KMS-11 (cell line): Measurements from ENCODE around the gene LRRK1.

Experiments used
- H2AFZ ChIP-seq: fragments of 200-600 bp; sonication (generic); 2 replicates; pipeline ENCODE4 v1.6.1; 2016; ENCODE audit warnings: antibody characterized with exemption, mixed run types, low read depth
- H3K27ac ChIP-seq: fragments of 200-600 bp; sonication (generic); 2 replicates; pipeline ENCODE4 v1.6.1; 2016; ENCODE audit warnings: mild to moderate bottlenecking, mixed run types
- H3K27me3 ChIP-seq: fragments of 200-600 bp; sonication (generic); 2 replicates; pipeline ENCODE4 v1.6.1; 2017; ENCODE audit warnings: mild to moderate bottlenecking, low read depth, mixed run types, moderate library complexity; ENCODE audit not compliant: insufficient read depth
- H3K36me3 ChIP-seq: fragments of 200-600 bp; sonication (generic); 2 replicates; pipeline ENCODE4 v1.6.1; 2017; ENCODE audit warnings: mild to moderate bottlenecking, mixed run types; ENCODE audit not compliant: insufficient read depth
- H3K4me1 ChIP-seq: fragments of 200-600 bp; sonication (generic); 2 replicates; pipeline ENCODE4 v1.6.1; 2016; ENCODE audit warnings: mild to moderate bottlenecking, low read depth, mixed run types; ENCODE audit not compliant: poor library complexity, severe bottlenecking
- H3K4me2 ChIP-seq: fragments of 200-600 bp; sonication (generic); 2 replicates; pipeline ENCODE4 v1.7.0; 2016; ENCODE audit warnings: mild to moderate bottlenecking, mixed run types
- H3K4me3 ChIP-seq: fragments of 200-600 bp; sonication (generic); IDR thresholded peaks from 2 replicates; pipeline ENCODE4 v1.6.1; 2017; ENCODE audit warnings: low read depth, low read length, mixed read lengths; ENCODE audit not compliant: insufficient read depth
- H3K79me2 ChIP-seq: fragments of 200-600 bp; sonication (generic); 2 replicates; pipeline ENCODE4 v1.6.1; 2016; ENCODE audit warnings: low read depth, mixed run types; ENCODE audit not compliant: insufficient read depth
- H3K9ac ChIP-seq: fragments of 200-600 bp; sonication (generic); 2 replicates; pipeline ENCODE4 v1.6.1; 2016; ENCODE audit warnings: mild to moderate bottlenecking, mixed run types
- H4K20me1 ChIP-seq: fragments of 200-600 bp; sonication (generic); 2 replicates; pipeline ENCODE4 v1.6.1; 2016; ENCODE audit warnings: mild to moderate bottlenecking, mixed run types; ENCODE audit not compliant: insufficient read depth
- CTCF ChIP-seq: fragments of 200-600 bp; sonication (generic); conservative IDR thresholded peaks from 2 replicates; pipeline ENCODE4 v1.6.1; 2017; ENCODE audit warnings: low read depth, mild to moderate bottlenecking, antibody characterized with exemption, low read length, moderate library complexity, mixed read lengths

The LRRK1 gene

GRCh38 chr15:100975043-100975442, 55.9 kb downstream of the LRRK1 start:
- Histone ChIP-seq H3K4me1 (no peaks in the 10 kb centered on the region), H3K27me3 (no peaks in the 10 kb centered on the region), H3K4me2 (no peak overlapping the region), H3K27ac (no peak overlapping the region), H3K36me3 (no peaks in the 10 kb centered on the region), H3K79me2 (no peaks in the 10 kb centered on the region), H3K4me3 (no peak overlapping the region), H2AFZ (no peak overlapping the region), H3K9ac (no peak overlapping the region), H4K20me1 (no peaks in the 10 kb centered on the region)
- TF ChIP-seq CTCF: no peak

DNA sequence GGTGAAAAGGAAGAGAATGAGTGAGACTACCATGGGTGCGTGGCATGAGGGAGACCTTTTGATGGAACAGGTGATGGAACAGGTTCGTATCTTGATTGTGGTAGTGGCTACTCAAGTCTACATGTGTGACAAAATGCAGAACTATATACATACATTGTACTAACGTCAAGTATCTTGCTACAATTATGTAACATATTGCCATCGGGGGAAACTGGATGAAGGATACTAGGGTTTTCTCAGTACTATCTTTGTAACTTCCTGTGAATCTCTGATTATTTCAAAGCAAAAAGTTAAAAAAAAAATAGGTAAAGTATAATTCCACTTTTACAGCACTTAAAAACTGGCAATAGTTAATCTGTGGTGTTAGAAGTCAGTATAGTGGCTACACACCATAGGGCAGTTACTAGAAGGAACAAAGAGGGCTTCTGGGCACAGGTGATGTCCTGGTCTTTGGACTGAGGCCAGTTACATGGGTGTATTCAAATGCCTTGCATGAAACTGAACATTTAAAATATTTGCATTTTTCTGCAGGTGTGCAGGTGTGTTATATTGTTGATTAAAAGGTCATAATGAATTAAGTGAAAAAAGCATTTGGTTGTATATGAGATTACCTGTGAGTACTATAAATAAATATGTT, 61.4 kb downstream of the LRRK1 start:
- no peaks in the 10 kb centered on the region for H3K79me2 ChIP-seq
- H3K9ac ChIP-seq: no peak overlapping the region
- TF ChIP-seq CTCF: no peak
- no peak overlapping the region for H3K4me2 ChIP-seq
- no peak overlapping the region for H3K4me3 ChIP-seq
- H3K36me3 ChIP-seq: no peaks in the 10 kb centered on the region
- no peaks in the 10 kb centered on the region for H4K20me1 ChIP-seq
- H2AFZ ChIP-seq: no peak overlapping the region
- H3K27me3 ChIP-seq: no peaks in the 10 kb centered on the region
- H3K27ac ChIP-seq: no peak overlapping the region
- no peaks in the 10 kb centered on the region for H3K4me1 ChIP-seq

DNA sequence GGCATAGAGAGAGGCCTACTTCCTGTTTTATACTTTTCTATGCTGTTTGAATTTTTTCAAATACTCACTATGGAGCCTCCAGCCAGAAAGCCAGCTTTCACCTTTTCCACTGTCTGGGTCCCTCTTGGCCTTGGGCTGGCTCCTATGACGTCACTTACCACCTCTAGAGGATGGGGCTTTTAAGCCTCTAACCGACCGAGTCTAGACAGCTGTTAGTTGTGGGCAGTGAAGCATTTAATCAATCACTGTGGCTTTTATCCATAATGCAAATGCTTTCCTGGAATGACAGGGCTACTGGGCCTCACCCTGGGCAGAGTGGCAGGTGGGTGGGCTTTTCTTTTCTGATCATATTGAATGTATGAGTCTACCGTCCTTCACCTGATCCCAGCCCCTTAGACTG, 61.9 kb downstream of the LRRK1 start:
- Histone ChIP-seq H3K4me2 (no peak overlapping the region), H3K27me3 (no peaks in the 10 kb centered on the region), H3K27ac (no peak overlapping the region), H3K79me2 (no peaks in the 10 kb centered on the region), H2AFZ (no peak overlapping the region), H3K9ac (no peak overlapping the region), H3K4me1 (no peaks in the 10 kb centered on the region), H3K4me3 (no peak overlapping the region), H4K20me1 (no peaks in the 10 kb centered on the region), H3K36me3 (no peaks in the 10 kb centered on the region)
- no peak for TF ChIP-seq CTCF

DNA sequence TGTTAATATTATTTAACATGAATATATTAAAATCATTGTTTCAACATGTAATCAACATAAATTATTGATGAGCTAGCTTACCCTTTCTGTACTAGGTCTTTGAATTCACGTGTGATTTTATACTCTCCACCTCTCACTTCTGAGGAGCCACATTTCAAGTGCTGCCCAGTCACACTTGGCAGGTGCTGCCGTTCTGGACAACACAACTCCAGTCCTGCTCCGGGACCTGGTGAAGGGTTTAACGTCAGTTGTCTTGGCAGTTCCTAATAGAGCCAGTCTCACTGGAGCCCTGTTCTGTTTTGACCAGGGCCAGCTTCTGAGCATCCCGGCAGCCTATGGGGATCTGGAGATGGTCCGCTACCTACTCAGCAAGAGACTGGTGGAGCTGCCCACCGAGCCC, 64.1 kb downstream of the LRRK1 start:
- TF ChIP-seq CTCF: no peak
- no peaks in the 10 kb centered on the region for H3K36me3 ChIP-seq
- H3K27ac ChIP-seq: no peak overlapping the region
- H3K4me1 ChIP-seq: no peaks in the 10 kb centered on the region
- H2AFZ ChIP-seq: no peak overlapping the region
- H3K4me3 ChIP-seq: no peak overlapping the region
- no peak overlapping the region for H3K9ac ChIP-seq
- H3K4me2 ChIP-seq: no peak overlapping the region
- H4K20me1 ChIP-seq: no peaks in the 10 kb centered on the region
- H3K27me3 ChIP-seq: no peaks in the 10 kb centered on the region
- H3K79me2 ChIP-seq: no peaks in the 10 kb centered on the region
